Tibial artery (tissue), 4 donors: Measurements from ENCODE around the gene EVI5L.

Experiments used
- DNase-seq, 2 donors: peaks; one replicate each; pipeline ENCODE4 v3.0.0-alpha.2; 2019
- H3K27ac ChIP-seq, 2 donors: fragments of 200-600 bp; sonication (generic) in 1 of 2; 1 replicate in 1 of 2; 2 replicates in 1 of 2; pipeline ENCODE4 v1.5.1; 2018 to 2019; ENCODE audit warnings: mild to moderate bottlenecking in 1 of 2
- H3K27me3 ChIP-seq, 2 donors: fragments of 200-600 bp; sonication (generic) in 1 of 2; one replicate each; pipeline versions ENCODE4 v1.5.1 to v1.6.0; 2016 to 2019
- H3K36me3 ChIP-seq, 3 donors: fragments of 200-600 bp; sonication (generic) in 2 of 3; one replicate each; pipeline ENCODE4 v1.5.1; 2016 to 2019; ENCODE audit warnings: mild to moderate bottlenecking in 2 of 3
- H3K4me1 ChIP-seq, 4 donors: fragments of 200-600 bp; sonication (generic) in 2 of 4; 1 replicate in 3 of 4; 2 replicates in 1 of 4; pipeline ENCODE4 v1.5.1; 2016 to 2019
- H3K4me3 ChIP-seq, 2 donors: fragments of 200-600 bp; sonication (generic) in 1 of 2; 1 replicate in 1 of 2; 2 replicates in 1 of 2; pipeline ENCODE4 v1.5.1; 2018 to 2019; ENCODE audit warnings: mild to moderate bottlenecking in 2 of 2
- H3K9me3 ChIP-seq, 3 donors: fragments of 200-600 bp; sonication (generic) in 1 of 3; one replicate each; pipeline ENCODE4 v1.5.1; 2016 to 2019
- CTCF ChIP-seq, 2 experiments: fragments of 200-600 bp in 1 of 2; fragments of 450-650 bp in 1 of 2; IDR thresholded peaks; one replicate each; pipeline ENCODE4 v1.5.1; 2017 to 2019; ENCODE audit warnings: antibody characterized with exemption in 2 of 2, mild to moderate bottlenecking in 1 of 2, moderate library complexity in 1 of 2
- intact Hi-C: fragments of 100-400 bp; cut with DNase I; formaldehyde crosslinking; loops from one replicate; pipeline ENCODE4 v1.15.0; 2023; ENCODE audit warnings: low total_unique reads

Gene EVI5L

GRCh38 chr19:7849631-7849999 is 19.6 kb downstream of the EVI5L start:
- H3K27ac ChIP-seq, result no peak overlapping the region
- H3K9me3 ChIP-seq, result no peaks in the 10 kb centered on the region
- peaks cover 0 to 8% (median 0%) of the 10 kb centered on the region in 4 donors for H3K4me1 ChIP-seq
- intact Hi-C loops, result no loop called here
- H3K27me3 ChIP-seq, result peaks cover 0 to 3% of the 10 kb centered on the region in 2 donors
- H3K36me3 ChIP-seq, result peaks cover 0 to 21% (median 5%) of the 10 kb centered on the region in 3 donors
- no peak for TF ChIP-seq CTCF (IDR thresholded peaks at IDR 0.05)
- DNase-seq, result no peak
- H3K4me3 ChIP-seq, result no peak overlapping the region

- H3K9me3 ChIP-seq, result no peaks in the 10 kb centered on the region
- no peak for DNase-seq
- H3K27ac ChIP-seq, result no peak overlapping the region
- no peak overlapping the region for H3K4me3 ChIP-seq
- H3K27me3 ChIP-seq, result peaks cover 0 to 6% of the 10 kb centered on the region in 2 donors
- peaks cover 0 to 21% (median 5%) of the 10 kb centered on the region in 3 donors for H3K36me3 ChIP-seq
- H3K4me1 ChIP-seq, result peaks cover 0 to 8% (median 0%) of the 10 kb centered on the region in 4 donors
- intact Hi-C loops, result loop anchor here (5.0 kb wide), 2 partner anchors 52 to 402 kb away; partner anchors contain the start of gene MAP2K7
- no peak for TF ChIP-seq CTCF (IDR thresholded peaks at IDR 0.05)
Measured at GRCh38 chr19:7850000-7850813, 20.2 kb downstream of the EVI5L start.

GRCh38 chr19:7850945-7851622 is 21.1 kb downstream of the EVI5L start:
- H3K4me3 ChIP-seq, result no peak overlapping the region
- peaks cover 0 to 8% (median 0%) of the 10 kb centered on the region in 4 donors for H3K4me1 ChIP-seq
- H3K27me3 ChIP-seq, result peaks cover 0 to 6% of the 10 kb centered on the region in 2 donors
- TF ChIP-seq CTCF (IDR thresholded peaks at IDR 0.05), result no peak
- peaks cover 0 to 29% (median 5%) of the 10 kb centered on the region in 3 donors for H3K36me3 ChIP-seq
- no peak overlapping the region for H3K27ac ChIP-seq
- intact Hi-C loops, result loop anchor here (5.0 kb wide), 2 partner anchors 51 to 401 kb away; partner anchors contain the start of gene MAP2K7
- DNase-seq, result no peak
- H3K9me3 ChIP-seq, result no peaks in the 10 kb centered on the region

GRCh38 chr19:7851623-7852500 is 21.8 kb downstream of the EVI5L start:
- Histone ChIP-seq H3K36me3 (peaks cover 0 to 37% (median 5%) of the 10 kb centered on the region in 3 donors), H3K27ac (no peak overlapping the region), H3K9me3 (no peaks in the 10 kb centered on the region), H3K4me3 (no peak overlapping the region), H3K27me3 (peaks cover 0 to 6% of the 10 kb centered on the region in 2 donors), H3K4me1 (peaks cover 0 to 8% (median 0%) of the 10 kb centered on the region in 4 donors)
- no peak for TF ChIP-seq CTCF (IDR thresholded peaks at IDR 0.05)
- intact Hi-C loops, result loop anchor here (5.0 kb wide), 2 partner anchors 50 to 400 kb away; partner anchors contain the start of gene MAP2K7
- no peak for DNase-seq
